ENCODE data around the gene BLOC1S5.
"Not testable (repeated sequence)": the region's sequence is repeated elsewhere in the genome, so short reads cannot be mapped to it uniquely, and the experiment has no call there.

BLOC1S5 gene

DNA sequence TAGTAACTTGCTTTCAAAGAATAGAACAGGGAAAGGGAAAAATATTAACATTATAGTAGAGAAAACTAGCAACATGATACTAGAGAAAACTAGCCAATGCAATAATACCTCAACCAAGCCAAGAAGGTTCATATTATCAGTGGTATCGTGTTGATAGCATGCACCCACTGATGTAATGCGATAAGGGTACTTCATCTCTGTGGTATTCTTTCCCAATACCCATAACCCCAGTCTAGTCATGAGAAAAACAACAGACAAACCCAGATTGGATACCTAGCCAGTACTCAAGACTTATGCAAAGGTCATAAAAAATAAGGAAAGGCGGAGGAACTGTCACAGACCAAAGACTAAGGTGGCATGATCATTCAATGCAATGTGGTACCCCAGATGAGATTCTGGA lies 21.0 kb downstream of the BLOC1S5 start:
- DNase-seq (ENCODE audit: low read depth in 3 of 3) = no peak

DNA sequence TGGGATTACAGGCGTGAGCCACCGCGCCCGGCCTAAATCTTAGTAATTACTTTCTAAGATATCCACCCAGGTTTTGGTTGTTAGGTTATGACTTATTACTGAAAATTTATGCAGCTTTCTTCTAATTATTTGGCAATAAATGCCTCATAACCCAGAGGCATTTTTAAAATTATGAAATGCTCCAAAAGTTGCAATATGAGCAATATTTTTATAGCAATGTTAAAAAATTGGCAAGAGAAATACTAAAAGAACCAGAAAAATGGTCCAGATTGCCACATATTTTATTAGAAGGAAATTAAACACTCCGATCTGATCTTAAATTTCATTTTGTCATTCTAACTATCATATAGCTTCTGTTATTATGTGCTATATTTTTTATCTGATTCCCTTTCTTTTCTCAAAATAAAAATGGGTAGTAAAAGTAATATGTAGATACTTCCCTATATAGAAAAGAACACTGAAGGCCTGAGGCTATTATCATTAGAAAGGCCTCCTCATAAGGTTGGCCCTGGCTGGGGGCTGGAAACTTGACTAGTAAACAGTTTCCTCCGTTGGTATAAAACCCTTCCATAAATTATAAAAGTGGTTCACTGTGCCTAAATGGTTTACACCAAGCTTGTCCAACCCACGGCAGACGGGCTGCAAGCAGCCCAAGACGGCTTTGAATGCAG lies 22.1 kb downstream of the BLOC1S5 start:
- DNase-seq (ENCODE audit: low read depth in 3 of 3) = no peak

DNA sequence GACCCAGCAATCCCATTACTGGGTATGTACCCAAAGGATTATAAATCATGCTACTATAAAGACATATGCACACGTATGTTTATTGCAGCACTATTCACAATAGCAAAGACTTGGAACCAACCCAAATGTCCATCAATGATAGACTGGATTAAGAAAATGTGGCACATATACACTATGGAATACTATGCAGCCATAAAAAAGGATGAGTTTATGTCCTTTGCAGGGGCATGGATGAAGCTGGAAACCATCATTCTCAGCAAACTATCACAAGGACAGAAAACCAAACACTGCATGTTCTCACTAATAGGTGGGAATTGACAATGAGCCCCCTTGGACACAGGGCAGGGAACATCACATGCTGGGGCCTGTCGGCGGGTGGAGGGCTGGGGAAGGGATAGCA lies 30.1 kb downstream of the BLOC1S5 start:
- not testable (repeated sequence) for DNase-seq (ENCODE audit: low read depth in 3 of 3)

GRCh38 chr6:8030920-8031319 lies 33.3 kb downstream of the BLOC1S5 start:
- DNase-seq (ENCODE audit: low read depth in 3 of 3) = no peak

GRCh38 chr6:8029243-8029870 lies 34.8 kb downstream of the BLOC1S5 start:
- no peak for DNase-seq (ENCODE audit: low read depth in 3 of 3)

DNA sequence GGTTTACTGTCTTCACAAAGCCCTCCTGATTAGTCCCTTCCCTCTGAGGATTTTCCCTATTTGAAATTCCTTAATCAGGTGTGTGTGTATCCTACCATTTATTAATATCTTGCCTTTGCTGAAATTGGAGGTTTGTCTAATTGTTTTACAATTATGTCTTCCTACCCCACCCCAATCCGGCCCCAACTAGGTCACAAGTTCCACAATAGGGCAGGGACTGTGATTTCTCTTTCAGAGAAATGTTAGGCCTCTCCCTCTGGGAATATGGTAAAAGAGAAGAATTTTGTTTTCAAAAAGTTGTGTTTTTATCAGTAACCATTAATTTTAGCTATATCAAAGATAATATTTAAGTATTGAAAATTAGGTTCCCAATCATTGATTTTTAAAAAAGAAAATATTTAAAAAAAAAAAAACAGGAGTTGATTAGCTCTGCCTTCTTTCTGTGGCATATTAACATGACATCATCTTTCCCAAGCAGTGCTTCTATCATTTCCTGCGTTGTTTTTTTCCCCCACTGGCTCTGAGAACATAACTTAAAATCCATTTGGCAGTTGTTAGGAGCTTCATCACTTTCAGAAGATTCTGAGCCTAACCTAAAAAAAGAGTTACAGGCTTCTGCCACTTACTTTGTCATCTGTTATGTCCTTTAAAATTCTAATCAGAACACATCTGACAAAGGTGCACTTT lies 36.1 kb downstream of the BLOC1S5 start:
- no peak for DNase-seq (ENCODE audit: low read depth in 3 of 3)

DNA sequence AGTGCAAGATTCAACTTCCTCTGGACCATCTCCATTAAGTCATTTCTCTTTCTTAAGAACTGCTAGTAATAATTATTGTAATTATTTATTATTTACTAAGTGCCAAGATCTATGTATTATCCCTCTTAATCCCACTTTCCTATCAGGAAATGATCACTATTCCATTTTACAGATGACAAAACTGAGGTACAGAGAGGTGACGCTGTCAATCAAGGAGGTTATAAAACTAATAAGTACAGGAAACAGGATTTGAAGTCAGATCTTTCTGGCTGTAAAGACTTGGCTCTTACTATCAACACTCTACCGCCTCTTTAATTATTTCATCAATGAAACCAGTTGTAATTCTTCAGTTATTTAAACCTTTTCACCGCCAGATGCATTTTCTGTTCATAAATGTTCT lies 37.4 kb downstream of the BLOC1S5 start:
- DNase-seq (ENCODE audit: low read depth in 3 of 3) = no peak

- no peak for DNase-seq (ENCODE audit: low read depth in 3 of 3)
Measured at GRCh38 chr6:8025191-8025590, 39.0 kb downstream of the BLOC1S5 start.

GRCh38 chr6:8023638-8024037 lies 40.6 kb downstream of the BLOC1S5 start:
- no peak for DNase-seq (ENCODE audit: low read depth in 3 of 3)

- DNase-seq (ENCODE audit: low read depth in 3 of 3) = no peak
Measured at GRCh38 chr6:8020083-8020482, 44.1 kb downstream of the BLOC1S5 start.

DNA sequence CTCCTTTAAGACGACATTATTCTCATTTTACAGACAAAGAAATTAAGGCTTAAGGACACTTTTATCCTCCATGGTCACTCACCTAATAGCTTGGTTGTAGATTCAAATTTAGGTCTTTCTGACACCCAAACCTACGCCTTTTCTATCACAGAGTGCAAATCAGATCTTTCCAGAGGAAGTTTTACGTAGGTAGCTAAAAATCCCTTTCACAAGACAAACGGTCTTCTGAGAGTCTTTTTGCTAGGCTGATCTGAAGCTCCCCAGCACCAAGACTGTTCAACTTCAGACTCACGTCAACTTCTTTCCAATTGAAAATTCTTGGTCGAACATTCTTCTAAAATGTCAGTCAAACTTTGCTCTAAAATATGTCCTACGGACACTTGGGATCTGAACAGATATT lies 46.5 kb downstream of the BLOC1S5 start:
- DNase-seq (ENCODE audit: low read depth in 3 of 3) = no peak

- no peak for DNase-seq (ENCODE audit: low read depth in 3 of 3)
Measured at GRCh38 chr6:8017276-8017701, 46.9 kb downstream of the BLOC1S5 start.

- DNase-seq (ENCODE audit: low read depth in 3 of 3) = no peak
Measured at GRCh38 chr6:8014947-8015346, 49.2 kb downstream of the BLOC1S5 start.

DNA sequence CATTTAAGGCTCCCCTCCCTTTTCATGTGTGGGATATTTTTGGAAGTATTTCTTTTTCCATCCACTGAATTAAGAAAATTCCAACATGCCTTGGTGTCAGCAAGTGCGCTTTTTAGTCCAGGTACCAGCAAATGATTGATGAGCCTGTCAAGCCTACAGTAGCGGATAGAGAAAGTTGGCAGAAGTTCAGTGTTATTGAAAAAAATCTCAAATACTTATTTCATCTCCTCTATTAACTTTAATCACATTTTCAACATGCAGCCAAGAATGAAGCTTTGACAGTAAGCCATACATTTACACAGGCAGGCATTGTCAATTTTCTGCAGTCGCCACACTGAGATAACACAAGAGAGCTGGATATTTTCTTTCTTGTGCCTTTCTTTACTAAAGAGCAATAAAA lies 50.4 kb downstream of the BLOC1S5 start:
- no peak for DNase-seq (ENCODE audit: low read depth in 3 of 3)

DNA sequence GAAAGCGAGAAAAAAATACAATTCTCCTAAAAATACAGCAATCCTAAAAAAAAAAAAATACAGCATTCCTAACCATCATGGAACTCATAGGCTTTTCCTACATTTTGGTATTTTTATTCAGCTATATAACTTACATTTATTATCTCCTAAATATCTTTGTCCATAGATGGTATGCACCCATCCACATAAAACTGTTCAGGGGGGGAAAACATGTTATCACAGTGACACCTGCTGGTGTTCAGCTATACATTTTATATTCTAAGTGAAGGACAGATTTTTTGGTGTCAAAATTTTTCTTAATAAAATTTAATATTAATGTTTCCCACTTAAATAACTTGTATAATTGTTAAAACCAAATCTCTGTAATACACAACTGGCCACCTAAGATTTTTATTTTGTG lies 58.0 kb downstream of the BLOC1S5 start:
- no peak for DNase-seq (ENCODE audit: low read depth in 3 of 3)

- no peak for DNase-seq (ENCODE audit: low read depth in 3 of 3)
Measured at GRCh38 chr6:8005136-8005535, 59.1 kb downstream of the BLOC1S5 start.

DNA sequence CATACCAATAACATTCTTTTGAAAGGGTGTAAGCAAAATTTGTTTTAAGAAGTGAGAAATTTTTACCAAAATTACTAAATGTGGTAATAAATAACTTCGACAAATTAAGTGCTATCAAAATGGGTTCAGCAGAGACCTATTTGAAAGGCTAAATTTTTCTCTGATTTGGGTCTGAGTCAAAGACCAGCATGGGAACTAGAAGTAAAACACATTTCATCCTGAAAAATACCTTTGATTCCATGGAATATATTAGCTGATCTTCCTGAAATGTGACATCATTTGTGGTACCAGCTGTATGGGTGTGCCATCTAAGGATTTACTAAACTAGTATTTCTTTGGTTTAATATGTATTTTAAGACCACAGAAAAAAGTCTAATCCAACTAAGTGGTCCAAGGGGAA lies 63.6 kb downstream of the BLOC1S5 start:
- DNase-seq (ENCODE audit: low read depth in 3 of 3) = no peak

GRCh38 chr6:8000188-8000596 lies 64.0 kb downstream of the BLOC1S5 start:
- no peak for DNase-seq (ENCODE audit: low read depth in 3 of 3)

GRCh38 chr6:7999201-7999600 lies 65.0 kb downstream of the BLOC1S5 start:
- DNase-seq (ENCODE audit: low read depth in 3 of 3) = no peak

DNA sequence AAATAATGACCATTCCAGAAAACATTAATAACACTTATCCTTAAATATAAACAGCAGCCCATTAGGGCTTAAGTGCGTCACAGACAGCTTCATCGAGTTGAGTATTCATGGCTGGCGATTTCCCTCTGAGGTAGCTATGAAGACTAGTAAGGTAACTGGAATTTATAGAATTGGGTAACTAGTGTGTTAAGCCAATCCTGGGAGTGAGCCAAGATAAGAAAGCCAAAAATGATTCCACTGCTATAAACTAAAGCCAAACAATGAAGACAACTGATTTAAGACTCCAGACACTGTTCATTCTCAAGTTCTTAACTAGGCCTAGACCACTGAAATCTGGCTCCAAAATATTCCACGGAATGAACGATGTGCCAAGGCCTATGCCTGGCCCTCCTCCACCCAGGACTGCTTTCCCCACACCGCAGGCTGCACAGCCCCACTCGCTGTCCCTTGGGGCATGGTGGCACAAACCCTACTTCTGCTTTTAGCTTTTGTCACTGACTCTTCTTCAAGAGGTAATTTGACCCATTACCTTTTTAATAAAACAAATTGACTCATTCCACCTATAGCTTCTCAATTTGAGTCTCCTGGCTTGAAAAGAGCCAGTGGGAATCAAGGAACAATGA lies 66.0 kb downstream of the BLOC1S5 start:
- no peak for DNase-seq (ENCODE audit: low read depth in 3 of 3)

GRCh38 chr6:7997286-7997685 lies 66.9 kb downstream of the BLOC1S5 start:
- no peak for DNase-seq (ENCODE audit: low read depth in 3 of 3)

GRCh38 chr6:7996538-7997111 lies 67.6 kb downstream of the BLOC1S5 start:
- no peak for DNase-seq (ENCODE audit: low read depth in 3 of 3)

Measured in stimulated activated CD4-positive, alpha-beta T cell treated with anti-CD3 and anti-CD28 coated beads, TNF-alpha, amount 100 ng/mL, for 48 hours (primary cell).